GM12874 (cell line): Measurements from ENCODE around the gene PRKN.

Experiments
- TF ChIP-seq, protein P1 (sequence below): IDR thresholded peaks from 2 replicates; pipeline ENCODE4 v1.5.1; 2011; ENCODE audit warnings: low read depth, mild to moderate bottlenecking, control low read depth, low read length, moderate library complexity; ENCODE audit not compliant: insufficient read depth

PRKN gene

GRCh38 chr6:161971043-161971442 lies 756.5 kb downstream of the PRKN start:
- TF ChIP-seq, protein P1, sequence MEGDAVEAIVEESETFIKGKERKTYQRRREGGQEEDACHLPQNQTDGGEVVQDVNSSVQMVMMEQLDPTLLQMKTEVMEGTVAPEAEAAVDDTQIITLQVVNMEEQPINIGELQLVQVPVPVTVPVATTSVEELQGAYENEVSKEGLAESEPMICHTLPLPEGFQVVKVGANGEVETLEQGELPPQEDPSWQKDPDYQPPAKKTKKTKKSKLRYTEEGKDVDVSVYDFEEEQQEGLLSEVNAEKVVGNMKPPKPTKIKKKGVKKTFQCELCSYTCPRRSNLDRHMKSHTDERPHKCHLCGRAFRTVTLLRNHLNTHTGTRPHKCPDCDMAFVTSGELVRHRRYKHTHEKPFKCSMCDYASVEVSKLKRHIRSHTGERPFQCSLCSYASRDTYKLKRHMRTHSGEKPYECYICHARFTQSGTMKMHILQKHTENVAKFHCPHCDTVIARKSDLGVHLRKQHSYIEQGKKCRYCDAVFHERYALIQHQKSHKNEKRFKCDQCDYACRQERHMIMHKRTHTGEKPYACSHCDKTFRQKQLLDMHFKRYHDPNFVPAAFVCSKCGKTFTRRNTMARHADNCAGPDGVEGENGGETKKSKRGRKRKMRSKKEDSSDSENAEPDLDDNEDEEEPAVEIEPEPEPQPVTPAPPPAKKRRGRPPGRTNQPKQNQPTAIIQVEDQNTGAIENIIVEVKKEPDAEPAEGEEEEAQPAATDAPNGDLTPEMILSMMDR: no peak

DNA sequence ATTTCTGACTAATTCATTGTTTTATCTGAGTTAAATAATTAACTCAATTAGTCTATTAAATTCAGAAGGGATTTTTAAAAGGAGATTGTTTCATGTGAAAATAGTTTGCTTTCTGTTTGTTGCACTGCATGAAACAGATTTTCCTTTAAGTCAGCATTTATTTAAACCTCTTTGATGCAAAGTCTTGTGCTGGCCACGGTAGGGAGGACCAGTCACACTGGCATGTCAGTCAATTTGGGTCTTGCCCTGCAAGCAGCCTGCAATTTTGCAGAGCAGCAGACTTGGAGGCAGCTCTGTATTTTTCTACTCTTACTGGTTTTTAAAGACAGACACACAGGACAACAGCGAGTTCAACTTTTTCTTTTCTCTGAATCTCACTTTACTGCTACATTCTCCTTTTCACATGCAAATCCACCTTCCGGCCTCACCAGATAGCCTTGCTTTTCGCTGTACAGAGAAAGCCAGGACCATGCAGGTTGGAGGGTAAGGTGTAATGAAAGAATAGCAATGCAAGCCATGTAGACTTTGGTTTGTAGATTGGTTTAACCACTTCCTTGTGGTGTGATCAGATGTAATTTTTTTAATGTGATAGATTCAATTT lies 763.8 kb downstream of the PRKN start:
- TF ChIP-seq, protein P1: no peak

DNA sequence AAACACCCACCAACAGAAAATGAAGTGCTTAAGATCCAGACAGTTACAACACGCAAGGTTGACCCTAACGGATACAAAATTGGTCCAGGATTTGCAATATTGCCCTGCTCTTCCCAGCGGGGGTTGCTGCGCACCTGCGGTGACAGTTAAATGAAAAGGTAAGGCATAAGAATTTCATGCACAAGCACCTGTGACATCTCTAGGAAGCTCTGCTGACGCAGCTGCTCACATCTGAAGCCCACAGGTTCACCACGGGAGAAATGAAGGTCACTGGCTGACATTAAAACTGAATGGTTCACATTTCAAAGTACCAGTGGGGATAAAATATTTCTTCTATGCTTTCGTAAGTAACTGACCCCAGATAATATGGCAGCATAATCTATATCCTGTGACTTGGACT lies 764.4 kb downstream of the PRKN start:
- TF ChIP-seq, protein P1: no peak

DNA sequence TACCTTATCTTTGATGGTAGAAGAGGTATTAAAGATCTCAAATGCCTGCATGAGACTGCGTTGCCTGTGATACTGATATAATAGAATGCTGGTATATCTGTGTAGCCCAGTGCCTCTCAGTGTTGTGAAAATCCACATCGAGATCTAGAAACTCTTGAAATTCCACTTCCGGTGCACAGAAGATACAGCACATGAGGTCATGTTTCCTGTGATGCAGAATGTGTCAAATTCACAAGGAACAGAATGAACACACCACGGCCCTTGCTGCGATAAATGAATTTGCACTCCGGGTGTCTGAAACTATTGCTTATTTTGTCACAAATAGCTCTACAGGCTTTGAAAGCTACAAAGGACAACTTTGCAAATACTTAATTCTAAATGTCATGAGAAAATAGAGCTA lies 765.8 kb downstream of the PRKN start:
- TF ChIP-seq, protein P1: no peak

GRCh38 chr6:161961046-161961445 lies 766.5 kb downstream of the PRKN start:
- TF ChIP-seq, protein P1: no peak

DNA sequence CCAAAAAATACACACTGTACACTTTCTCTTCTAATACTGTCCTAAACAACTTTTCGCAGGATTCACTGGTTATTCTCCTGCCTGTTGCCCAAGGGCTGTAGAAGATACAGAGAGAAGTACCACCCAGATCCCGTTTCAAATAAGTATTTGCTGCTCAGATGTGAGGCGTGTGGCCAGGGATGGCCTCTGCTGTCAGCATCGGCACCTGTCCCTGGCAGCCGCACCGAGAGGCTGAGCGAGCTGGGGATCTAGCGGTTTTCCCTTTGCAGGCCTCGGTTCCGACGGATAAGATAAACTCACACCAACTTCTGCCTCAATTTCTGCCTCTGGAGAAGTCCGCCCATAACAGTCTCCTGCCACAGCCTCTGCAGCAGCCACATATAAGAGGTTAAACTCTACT lies 768.5 kb downstream of the PRKN start:
- TF ChIP-seq, protein P1: no peak

DNA sequence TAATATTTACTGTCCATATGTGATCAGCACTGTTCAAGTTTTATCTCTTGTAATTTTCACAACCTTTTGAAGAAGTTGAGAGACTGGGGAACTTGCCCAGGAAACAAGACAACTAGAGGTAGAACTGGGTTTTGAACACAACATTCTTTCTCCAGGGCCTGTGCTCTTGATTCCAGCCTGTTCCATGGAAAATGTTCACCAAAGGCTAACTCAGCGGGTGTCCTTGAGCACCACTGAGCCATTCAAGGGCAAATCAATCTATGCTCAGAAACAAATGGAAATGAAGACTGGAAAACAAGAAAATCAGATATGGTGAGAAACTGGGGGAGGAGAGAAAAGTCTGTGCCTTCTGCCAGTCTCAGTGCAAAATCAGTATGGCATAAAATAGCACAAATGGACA lies 771.5 kb downstream of the PRKN start:
- TF ChIP-seq, protein P1: no peak
